ENCODE measurements around the gene TANC2.

The TANC2 gene

GRCh38 chr17:63001689-63002394 lies 35.8 kb downstream of the TANC2 start:
- no peak for DNase-seq (ENCODE audit: low read depth in 2 of 2)

GRCh38 chr17:63002625-63003024 lies 36.6 kb downstream of the TANC2 start:
- no peak for DNase-seq (ENCODE audit: low read depth in 2 of 2)

- no peak for DNase-seq (ENCODE audit: low read depth in 2 of 2)
Measured at GRCh38 chr17:63015824-63016223, 49.8 kb downstream of the TANC2 start.
